ENCODE measurements around the gene AMPD1.

GRCh38 chr1:114723457-114723856, 28.1 kb upstream of the AMPD1 start:
- no peak for TF ChIP-seq POLR2A (IDR thresholded peaks at IDR 0.05)
- TF ChIP-seq, protein P1, sequence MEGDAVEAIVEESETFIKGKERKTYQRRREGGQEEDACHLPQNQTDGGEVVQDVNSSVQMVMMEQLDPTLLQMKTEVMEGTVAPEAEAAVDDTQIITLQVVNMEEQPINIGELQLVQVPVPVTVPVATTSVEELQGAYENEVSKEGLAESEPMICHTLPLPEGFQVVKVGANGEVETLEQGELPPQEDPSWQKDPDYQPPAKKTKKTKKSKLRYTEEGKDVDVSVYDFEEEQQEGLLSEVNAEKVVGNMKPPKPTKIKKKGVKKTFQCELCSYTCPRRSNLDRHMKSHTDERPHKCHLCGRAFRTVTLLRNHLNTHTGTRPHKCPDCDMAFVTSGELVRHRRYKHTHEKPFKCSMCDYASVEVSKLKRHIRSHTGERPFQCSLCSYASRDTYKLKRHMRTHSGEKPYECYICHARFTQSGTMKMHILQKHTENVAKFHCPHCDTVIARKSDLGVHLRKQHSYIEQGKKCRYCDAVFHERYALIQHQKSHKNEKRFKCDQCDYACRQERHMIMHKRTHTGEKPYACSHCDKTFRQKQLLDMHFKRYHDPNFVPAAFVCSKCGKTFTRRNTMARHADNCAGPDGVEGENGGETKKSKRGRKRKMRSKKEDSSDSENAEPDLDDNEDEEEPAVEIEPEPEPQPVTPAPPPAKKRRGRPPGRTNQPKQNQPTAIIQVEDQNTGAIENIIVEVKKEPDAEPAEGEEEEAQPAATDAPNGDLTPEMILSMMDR (IDR thresholded peaks at IDR 0.05) = no peak

All from testis (tissue), 2 donors.